ENCODE measurements around the gene UBASH3A.

Gene UBASH3A

DNA sequence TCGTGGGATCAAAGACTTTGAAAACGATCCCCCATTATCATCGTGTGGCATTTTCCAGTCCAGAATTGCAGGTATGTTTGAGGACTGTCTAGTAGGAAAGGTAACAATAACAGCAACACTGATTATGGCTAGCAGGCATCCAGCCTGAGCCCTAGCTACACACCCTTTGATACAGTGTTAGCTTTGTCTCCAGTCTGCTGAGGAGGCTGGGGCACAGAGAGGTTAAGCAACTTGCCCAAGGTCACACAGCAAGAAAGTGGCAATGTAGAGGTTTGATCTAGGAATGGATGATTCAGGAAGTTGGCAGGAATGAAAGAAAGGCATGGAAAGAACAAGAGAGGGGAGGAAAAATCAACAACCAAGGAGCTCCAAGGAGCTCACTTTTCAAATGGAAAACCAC lies 31.2 kb downstream of the UBASH3A start:
- DNase-seq = no peak

DNA sequence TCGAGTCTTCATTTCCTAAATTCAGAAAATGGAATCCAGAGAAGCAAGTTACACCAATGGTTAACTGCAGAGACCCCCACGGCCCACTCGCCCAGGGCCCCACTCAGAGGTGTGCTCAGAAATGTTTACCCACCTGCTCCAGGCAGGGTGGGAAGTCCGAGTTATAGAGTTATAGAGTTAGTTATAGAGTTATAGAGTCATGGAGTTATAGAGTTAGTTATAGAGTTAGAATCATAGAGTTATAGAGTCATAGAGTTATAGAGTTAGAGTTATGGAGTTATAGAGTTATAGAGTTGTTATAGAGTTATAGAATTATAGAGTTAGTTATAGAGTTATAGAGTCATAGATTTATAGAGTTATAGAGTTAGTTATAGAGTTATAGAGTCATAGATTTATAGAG lies 31.7 kb downstream of the UBASH3A start:
- no peak for DNase-seq

DNA sequence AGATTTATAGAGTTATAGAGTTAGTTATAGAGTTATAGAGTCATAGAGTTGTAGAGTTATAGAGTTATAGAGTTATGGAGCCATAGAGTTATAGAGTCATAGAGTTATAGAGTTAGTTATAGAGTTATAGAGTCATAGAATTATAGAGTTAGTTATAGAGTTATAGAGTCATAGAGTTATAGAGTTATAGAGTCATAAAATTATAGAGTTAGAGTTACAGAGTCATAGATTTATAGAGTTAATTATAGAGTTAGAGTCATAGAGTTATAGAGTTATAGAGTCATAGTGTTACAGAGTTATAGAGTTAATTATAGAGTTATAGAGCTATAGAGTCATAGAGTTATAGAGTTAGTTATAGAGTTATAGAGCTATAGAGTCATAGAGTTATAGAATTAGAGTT lies 32.1 kb downstream of the UBASH3A start:
- DNase-seq = no peak

DNA sequence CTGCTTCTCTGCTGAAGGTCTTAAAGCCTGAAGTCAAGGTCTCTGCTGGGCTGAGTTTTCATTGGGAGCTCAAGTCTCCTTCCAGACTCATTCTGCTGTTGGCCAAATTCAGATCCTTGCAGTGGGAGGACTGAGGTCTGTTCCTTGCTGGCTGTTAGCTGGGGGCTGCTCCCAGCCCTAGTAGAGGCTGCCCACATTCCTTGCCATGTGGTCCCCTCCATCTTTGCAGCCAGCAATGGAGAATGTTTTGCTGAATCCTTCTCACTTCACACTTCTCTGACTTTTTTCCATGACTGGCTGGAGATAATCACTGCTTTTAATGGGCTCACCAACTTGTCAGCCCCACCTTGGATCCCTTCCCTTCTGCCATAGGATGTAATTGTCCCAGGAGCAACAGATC lies 33.2 kb downstream of the UBASH3A start:
- no peak for DNase-seq

DNA sequence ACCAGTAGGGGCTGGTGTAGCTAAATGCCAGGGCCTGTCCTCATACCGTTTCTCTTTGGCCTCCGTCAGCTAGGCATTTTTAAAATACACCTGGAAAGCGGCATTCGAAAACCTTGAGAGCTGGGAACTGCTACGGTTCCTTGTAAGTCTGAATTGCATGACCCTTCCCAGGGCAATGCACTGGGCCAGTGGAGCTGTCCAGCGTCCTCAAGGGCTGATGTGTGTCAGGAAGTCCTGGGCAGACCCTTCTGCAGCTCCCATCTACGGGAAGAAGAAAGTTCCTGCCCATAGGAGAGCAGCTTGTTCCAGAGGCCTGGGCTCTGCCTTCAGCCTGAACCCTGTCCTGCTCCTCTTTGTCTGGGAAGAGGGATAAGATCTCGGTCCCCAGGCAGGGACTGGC lies 34.1 kb downstream of the UBASH3A start:
- no peak for DNase-seq

DNA sequence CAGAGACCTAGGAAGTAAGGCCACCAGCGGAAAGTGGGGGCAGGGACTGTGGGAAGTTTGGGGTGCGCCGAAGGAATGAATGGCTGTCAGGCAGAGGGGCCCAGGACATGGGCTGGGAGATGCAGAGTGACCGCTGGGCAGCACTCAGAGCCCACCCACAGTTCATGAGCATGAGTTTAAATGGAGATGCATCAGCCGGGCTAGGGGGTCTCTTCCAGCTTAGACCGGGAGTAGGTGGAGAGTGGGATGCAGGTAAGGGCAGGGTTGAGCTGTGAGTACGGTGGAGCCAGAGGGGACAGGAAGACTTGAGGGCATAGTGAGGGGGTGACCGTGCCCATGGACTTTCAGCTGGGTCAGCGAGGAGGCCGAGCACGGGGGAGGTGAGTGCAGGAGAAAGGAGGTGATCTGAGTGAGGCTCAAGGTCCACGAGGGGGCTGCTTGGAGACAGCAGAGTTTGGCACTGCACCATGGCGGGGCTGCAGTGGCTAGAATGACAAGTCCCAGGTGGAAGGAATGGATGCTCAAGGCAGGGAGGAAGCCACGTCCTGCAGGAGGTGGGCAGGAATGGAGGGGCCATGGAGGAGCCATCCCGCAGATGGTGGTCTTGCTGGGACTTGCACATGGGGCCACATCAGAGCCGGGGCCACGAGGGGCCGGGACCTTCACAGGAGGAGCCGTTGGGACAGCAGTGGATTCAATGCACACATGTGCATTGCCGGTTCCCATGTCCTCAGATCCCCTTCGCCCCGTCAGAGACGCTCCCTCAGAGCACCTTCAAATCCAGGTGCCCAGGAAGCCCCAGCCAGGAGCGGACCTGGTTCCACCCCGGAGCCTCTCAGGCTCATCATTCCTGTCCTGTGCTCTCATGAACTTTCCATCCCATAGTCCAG lies 34.9 kb downstream of the UBASH3A start:
- no peak for DNase-seq

DNA sequence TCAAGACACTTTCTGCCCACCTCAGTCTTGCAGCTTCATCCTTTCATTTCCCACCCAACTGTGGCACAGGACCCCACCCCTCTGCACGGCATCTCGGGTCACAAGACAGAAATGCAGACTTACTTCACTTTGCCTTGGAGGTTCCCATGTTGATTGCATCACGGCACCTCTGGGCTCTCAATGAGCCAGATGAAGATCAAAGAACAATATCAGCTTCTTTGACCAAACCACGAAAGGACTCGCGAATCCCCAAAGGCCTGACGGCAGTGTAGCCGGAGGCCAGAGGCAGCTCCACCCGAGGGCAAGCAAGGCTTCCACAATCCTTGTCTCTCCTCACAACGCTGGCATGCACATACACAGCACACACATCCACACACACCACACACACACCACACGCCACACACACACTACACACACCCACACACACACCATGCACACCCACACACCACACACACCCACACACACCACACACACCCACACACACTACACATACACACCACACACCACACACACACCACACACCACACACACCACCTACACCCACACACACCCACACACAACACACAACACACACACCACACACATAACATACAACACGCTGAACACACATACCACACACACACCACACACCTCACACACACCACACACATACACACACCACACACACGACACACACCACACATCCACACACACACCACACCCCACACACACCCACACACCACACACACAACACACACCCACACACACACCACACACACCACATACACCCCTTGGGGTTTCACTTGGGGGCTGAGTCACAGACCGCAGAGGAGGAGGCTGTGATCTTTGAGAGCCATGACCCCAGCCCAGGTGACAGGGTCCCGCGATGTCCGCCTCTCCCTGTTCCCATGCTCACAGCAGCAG lies 35.8 kb downstream of the UBASH3A start:
- DNase-seq = no peak

DNA sequence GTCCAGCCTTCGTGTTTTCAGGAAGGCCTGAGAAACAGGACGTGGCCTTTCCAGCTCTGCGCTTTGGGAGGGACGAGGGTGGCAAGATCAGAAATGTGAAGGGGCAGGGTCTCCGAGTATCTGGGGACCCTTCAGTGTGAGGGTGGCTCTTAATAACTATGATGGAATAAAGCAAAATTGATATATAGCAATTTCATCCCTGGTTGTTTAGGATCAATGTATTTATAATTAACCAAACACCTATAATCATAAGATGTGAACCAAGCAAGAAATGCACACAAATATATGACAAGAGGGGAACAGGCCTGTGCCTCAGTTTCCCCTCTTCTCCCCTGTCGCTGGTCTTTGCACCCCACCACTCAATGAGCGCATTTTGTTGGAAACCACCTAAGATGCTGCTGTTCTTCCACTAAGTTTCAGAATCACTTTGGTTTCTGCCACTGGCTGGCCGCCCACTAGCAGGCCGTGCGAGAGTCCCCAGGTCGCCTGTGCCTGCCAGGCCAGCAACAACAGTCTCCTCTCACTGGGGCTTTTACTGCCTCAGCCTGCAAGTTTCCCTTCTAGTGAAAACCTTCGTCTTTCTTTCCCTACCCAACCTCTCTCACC lies 36.6 kb downstream of the UBASH3A start:
- DNase-seq = no peak

DNA sequence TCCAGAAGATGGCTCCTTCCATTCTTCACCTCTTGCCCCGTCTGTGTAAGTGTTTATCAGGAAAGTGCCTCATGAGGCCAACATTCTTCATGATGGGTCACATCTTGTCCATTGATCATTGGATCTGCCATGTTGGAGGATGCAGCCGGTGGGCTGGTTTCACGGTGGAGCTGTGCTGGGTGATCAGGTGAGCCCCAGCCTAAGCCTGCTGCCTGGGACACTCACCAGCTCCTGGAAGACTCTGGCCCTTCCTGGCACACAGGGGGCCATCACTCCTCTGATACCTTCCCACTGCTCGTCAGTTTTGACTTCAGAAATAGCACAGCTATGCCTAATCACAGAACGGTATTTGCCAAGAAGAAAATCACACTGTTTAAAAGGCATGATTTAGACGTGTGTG lies 38.3 kb downstream of the UBASH3A start:
- no peak for DNase-seq

DNA sequence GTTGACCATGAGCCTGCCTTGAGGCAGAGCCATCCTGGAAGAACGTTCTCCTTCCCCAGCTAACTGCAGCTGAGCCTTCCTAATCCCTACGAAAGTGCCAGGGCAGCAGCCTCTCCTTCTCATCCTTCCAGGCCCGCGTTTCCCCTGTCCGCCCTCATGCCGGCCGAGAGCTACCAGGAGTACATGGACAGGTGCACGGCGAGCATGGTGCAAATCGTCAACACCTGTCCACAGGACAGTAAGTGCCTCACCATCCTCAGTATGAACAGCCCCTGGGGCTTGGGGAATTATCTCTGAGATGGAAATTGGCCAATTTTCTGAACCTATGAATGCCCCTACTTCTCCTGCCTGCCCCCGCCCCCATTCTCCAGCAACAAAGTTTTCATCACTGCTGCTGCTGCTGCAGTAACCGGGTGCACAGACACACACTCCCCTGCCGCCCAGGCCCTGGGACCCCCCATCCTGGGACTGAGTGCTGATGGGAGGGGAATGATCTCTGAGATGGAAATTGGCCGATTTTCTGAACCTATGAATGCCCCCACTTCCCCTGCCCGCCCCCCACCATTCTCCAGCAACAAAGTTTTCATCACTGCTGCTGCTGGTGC lies 39.6 kb downstream of the UBASH3A start:
- DNase-seq = no peak

DNA sequence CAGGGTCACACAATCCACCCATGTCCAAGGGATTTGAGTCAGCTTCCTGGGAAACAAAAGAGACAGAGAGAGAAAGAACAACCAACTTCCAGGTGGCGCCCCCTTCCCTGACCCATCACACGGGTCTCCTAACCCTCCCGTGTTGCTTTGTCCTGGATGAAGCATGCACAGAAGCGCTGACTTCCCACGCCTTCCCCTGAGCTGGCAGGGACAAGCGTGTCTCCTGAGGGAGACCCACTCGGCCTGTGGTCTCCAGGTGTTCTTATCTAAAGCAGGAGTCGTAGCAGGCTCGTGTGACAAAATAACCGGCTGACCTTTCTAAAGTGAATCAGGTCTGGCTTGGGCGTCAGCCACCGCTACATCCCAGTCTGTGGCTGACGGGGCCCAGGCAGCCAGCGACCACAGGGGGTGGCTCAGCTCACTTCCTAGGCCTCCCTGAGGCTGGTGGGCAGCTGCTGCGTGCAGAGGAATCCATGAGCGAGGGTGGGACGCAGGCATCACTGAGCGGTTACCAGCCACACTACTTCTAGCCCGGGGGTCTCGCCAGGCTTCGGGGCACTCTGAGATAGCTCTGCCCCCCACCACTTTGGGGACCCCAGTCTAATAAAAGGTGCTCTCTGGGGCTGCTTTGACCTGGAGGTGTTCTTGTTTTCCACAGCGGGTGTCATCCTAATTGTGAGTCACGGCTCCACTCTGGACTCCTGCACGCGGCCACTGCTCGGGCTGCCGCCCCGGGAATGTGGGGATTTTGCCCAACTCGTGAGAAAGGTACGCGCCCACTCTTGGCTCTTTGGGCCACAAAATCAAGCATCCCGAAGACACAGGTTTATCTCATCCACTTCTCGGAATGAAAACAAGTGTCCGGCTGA lies 40.4 kb downstream of the UBASH3A start:
- DNase-seq = no peak

DNA sequence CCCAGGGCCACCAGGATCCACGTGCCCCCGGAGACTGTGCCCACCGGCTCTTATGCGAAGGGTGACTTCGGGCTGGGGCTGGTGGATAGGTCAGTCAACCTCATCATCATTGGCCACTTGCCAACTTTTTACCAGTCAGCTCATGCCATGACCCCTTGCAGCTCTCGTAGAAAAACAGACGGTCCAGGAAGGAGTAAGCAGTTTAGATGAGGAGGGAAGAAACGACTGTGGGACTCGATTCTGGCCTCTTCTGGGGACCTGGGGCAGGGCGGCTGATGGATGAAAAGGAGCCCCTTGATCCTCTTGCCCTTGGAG lies 41.0 kb downstream of the UBASH3A start:
- DNase-seq = no peak

DNA sequence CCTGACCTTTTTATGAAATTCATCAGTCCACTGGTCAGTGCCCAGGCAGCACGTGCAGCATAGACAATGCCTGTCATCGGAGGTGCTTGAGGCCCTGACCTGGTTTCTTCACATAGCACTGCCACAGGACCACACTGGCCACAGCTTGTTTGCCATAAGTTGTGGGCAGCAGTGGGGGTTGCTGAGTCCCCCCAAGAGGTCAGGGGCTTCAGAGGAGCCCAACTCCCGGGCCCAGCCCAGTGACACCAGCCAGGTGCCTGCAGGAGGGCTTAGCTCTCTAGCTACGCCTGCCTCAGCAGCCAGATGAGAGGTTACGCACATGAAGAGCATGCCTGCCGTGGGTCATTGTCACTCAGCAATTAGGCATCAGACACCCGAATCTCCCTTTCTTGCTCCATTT lies 41.6 kb downstream of the UBASH3A start:
- no peak for DNase-seq

DNA sequence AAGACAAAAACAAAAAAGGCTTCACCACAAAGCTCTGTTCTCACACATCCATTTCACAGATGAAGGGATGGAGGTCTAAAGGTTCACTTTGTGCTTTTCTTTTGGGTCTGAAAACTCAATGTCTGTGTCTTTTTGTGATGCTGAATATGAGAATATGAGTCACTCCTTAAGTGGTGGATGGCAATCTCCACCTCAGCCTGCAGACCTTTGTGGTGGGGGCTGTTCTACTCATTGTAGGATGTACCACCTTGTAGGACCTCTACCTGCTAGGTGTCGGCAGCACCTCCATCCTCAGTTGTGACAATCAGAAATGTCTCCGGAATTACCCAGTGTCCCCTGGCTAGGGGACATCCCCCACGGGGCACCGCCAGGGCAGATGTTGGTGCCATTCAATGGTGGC lies 42.8 kb downstream of the UBASH3A start:
- no peak for DNase-seq

DNA sequence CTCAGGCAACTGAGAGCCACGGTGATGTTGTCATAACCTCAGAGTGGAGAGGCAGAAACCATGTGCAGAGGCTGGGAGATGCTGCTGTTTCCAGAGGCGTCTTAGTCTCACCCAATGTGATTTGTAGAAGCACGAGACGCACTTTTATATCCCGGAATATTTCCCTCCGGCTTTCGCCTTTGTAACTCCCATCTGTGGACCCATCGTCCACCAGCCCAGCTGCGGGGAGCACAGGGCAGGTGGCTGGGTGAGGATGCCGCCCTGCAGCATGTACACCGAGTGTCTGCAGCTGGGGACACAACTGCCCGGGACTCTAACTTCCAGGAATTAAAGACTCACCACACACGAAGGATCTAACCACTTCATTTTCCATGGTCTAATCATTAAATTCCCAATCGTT lies 43.5 kb downstream of the UBASH3A start:
- no peak for DNase-seq

DNA sequence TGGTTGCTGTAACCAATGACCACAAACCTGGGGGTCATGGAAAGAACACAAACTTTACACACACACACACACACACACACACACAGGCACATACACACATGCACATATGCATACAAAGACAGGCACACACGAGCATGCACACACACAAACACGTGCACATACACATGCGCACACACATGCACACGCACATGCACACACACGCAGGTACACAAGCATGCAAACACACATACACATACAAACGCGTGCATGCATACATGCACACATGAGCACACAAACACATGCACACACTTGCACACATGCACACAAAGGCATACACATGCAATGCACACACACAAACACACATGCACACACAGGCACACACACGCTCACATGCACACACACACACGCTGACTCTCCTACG lies 44.0 kb downstream of the UBASH3A start:
- DNase-seq = no peak

DNA sequence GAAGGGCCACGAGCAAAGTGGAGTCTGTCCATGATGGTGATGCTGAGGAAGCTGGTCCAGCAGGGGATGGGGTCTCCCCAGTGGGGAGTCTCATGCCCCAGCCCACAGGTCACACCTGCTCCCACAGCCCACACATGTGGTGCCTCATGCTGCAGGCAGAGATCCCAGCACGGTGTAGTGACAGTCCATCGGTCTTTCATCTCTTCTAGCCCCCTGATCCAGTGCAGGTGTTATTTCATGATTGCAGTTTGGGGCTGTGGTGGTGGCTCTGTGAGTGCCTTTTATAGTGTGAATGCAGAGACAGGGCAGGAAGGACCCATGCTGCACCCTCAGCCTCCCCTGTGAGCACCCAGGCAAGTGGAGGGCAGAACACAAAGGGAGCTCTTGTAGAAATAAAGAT lies 45.0 kb downstream of the UBASH3A start:
- DNase-seq = no peak

DNA sequence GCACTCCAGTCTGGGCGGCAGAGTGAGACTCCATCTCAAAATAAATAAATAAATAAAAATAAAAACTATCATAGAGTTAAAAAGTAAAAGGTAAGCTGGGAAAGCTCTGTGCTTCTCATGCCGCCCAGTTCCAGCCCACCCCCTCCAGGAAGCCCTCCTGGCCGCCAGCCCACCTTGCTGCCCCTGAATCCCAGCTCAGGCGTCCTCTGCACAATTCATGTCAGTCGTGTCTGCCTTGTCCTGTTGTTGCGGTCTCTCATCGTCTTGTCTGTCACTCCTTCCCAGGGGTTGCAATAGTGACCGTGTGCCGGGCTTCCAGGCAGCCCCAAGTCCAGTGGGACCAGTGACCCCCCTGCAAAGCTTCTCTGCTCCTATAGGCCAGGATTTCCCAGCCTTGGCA lies 48.2 kb downstream of the UBASH3A start:
- DNase-seq = no peak

DNA sequence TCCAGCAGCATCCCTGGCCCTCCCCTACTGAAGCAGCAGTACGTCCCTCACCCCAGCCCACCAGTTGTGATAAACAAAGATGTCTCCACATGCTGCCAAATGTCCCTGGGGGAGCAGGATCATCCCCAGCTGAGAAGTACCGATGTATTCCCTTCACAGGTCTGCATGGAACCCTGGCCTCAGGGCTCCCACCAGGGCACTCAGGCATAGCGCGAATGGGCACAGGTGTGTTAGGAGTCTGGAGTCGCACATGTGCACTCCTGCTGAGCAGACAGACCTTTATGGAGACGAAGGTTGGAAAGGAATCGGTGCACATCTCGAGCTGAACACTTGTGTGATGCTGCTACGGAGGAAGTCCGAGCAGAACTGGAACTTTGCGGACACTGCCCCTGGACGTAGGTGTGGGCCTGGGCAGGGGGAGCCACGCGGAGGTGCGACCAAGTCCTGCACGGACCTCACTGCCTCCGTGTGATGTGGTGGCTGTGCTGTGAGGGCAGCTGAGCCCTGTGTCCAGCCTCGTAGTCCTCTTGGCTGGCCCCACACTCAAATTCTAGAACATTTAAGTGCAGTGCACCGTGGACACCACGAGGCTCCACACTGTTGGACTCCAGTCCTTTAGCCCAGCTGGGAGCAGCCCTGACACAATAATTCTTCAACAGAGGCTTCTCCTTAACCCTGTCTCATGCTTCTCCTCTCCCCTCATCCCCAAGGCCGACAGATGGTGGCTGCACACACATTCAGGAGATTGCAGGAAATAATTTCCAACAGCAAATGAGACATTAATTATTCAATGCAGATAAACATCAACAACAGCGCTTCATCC lies 48.9 kb downstream of the UBASH3A start:
- DNase-seq = no peak

DNA sequence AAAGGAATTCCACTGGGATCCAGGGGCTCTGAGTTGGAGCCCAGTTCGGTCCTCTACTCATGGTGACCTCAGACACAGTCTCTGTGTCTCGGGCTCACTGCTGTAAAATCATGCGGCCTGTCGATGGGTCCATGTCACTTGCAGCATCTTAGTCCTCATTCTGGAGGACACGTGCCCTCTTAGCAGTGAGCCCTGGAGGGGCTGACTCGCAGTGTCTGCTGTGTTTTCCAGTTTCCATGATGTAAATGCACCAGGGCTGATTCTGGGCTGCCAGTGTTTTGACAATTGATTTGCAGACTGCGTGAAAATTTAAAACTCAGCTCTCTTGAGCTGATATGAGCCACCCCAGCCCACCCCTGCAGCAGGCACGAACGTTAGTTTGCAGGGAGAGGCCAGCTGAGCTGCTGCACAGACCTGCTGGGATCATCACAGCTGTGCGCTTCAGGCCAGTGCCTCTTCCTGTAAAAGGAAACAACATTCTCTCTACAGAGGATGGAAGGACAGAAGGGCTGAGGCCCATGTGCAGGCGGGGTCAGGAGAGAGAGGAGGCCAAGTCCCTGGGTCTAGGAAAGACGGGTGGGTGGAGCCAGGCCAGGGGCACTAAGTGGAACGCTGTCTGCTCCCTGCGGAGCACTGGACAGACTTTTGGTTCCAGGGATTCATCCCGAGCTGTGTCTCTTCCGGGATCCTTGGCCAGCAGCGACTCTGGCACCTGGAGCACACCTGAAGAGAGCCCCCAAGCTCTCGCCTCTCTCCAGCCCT lies 49.7 kb downstream of the UBASH3A start:
- no peak for DNase-seq
